NT2/D1 (cell line): Measurements from ENCODE around the gene PLA2G6.

Experiments
- SUZ12 ChIP-seq: IDR thresholded peaks from 2 replicates; pipeline ENCODE4 v1.6.1; 2011; ENCODE audit not compliant: insufficient read length, insufficient read depth; ENCODE audit errors: extremely low read depth
- YY1 ChIP-seq: IDR thresholded peaks from 2 replicates; pipeline ENCODE4 v1.6.1; 2011; ENCODE audit not compliant: insufficient read length, insufficient read depth
- ZNF274 ChIP-seq: IDR thresholded peaks from 2 replicates; pipeline ENCODE4 v1.6.1; 2011; ENCODE audit warnings: mild to moderate bottlenecking, low read depth, low read length

DNA sequence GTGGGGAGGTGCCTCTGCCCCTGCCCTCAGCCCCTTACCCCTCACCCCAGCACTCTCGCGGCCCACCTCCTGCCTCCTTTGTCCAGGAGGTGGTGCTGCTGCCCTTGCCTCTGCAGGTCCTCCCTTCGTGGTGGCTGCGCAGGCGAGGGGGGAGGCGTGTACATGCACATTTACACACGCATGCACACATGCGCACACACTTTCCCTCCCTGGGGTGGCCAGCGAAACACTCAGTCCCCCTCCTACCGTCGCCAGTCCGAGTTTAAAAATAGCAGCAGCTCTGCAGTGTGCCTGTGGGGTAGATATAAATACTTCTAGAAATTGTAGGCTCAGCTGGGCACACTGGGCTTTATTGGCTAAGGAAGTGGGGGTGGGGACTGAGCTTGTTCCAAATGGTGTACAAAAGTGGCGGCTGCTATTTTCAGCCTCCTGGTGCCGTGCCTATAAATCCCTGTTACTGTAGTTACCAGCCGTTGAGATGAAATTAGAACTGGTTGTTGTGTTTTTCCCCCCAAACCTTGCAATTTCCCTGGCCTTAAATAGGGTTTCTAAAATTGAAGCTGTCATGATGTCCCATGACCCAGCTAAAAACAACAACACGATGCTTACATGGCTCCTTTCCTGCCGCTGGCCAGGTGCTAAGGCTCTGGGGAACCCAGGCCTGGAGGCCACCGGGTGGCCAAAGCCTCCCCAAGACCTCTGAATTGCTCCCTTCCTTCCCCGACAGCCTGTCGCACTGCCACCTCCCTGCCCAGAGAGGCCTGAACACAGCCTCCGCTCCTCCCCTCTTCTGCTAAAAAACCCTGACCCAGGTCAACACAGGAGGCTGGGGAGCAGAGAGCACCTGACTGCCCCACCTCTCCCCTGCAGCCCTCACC lies 112.0 kb downstream of the PLA2G6 start:
- TF ChIP-seq YY1 (no peak), ZNF274 (no peak), SUZ12 (no peak)
